Skin of body (tissue), 2 donors: ENCODE data around the gene PCAT6. TPM values are rescaled to one million over a fixed set of nuclear protein-coding genes. Genes with fewer than 3 reads are reported as not detected.
A peak's percentile ranks its signal among the peaks of the same experiment; 100 is the strongest.
"Not testable (repeated sequence)": the region's sequence is repeated elsewhere in the genome, so short reads cannot be mapped to it uniquely, and the experiment has no call there.

Source experiments
- DNase-seq: peaks from one replicate; lab custom pipeline; 2025; lab: John Stamatoyannopoulos, UW
- total RNA-seq: library from RNA; depleted of rRNA; stranded (reverse); fragments of >200 nt; gene quantifications from one replicate; pipeline ENCODE4 v1.2.3, GENCODE V29; 2014

Gene PCAT6
- total RNA-seq, 1 donor from 2014 or later = not detected

- peak; percentile 3 for DNase-seq
Measured at GRCh38 chr1:202806845-202807450, 3.8 kb upstream of the PCAT6 start.

- DNase-seq = peak; percentile 19
Measured at GRCh38 chr1:202807451-202807925, 3.3 kb upstream of the PCAT6 start.

GRCh38 chr1:202807926-202808757 is 2.6 kb upstream of the PCAT6 start, which contains the start of gene KDM5B:
TSS of gene KDM5B (minus strand) at chr1:202808421. CDS start at chr1:202808305, 116 bp downstream.
- DNase-seq = peak; percentile 68

- DNase-seq = no peak
Measured at GRCh38 chr1:202809597-202810159, 1.1 kb upstream of the PCAT6 start.

GRCh38 chr1:202810193-202810614 is 550 bp upstream of the PCAT6 start:
- peak; percentile 61 for DNase-seq

GRCh38 chr1:202811296-202812175 is 782 bp downstream of the PCAT6 start:
- no peak for DNase-seq

GRCh38 chr1:202812176-202813026 is 1.6 kb downstream of the PCAT6 start:
- no peak for DNase-seq

- DNase-seq = no peak
Measured at GRCh38 chr1:202815120-202815519, 4.4 kb downstream of the PCAT6 start.

- DNase-seq = no peak
Measured at GRCh38 chr1:202818819-202819218, 8.1 kb downstream of the PCAT6 start.

- no peak for DNase-seq
Measured at GRCh38 chr1:202821467-202821866, 10.7 kb downstream of the PCAT6 start.

- no peak for DNase-seq
Measured at GRCh38 chr1:202825748-202826147, 15.0 kb downstream of the PCAT6 start.

GRCh38 chr1:202829223-202829622 is 18.5 kb downstream of the PCAT6 start:
- not testable (repeated sequence) for DNase-seq

- DNase-seq = no peak
Measured at GRCh38 chr1:202831906-202832305, 21.2 kb downstream of the PCAT6 start.

- DNase-seq = no peak
Measured at GRCh38 chr1:202834771-202835547, 24.2 kb downstream of the PCAT6 start.

- DNase-seq = no peak
Measured at GRCh38 chr1:202835548-202836072, 24.9 kb downstream of the PCAT6 start.

GRCh38 chr1:202836623-202837403 is 26.1 kb downstream of the PCAT6 start:
- DNase-seq = no peak

- no peak for DNase-seq
Measured at GRCh38 chr1:202837746-202838262, 27.1 kb downstream of the PCAT6 start.

GRCh38 chr1:202843081-202843480 is 32.3 kb downstream of the PCAT6 start:
- DNase-seq = no peak
